Measurements from ENCODE around the gene PPP1R36.
"Not testable (repeated sequence)": the region's sequence is repeated elsewhere in the genome, so short reads cannot be mapped to it uniquely, and the experiment has no call there.

PPP1R36 gene

GRCh38 chr14:64549791-64550620 lies at the start of gene PPP1R36:
PPP1R36 (plus strand) TSS chr14:64549961; CDS start chr14:64549998, 37 bp downstream.
- peak; percentile 22 for DNase-seq (ENCODE audit: low spot score)

GRCh38 chr14:64500088-64500487 lies 49.7 kb upstream of the PPP1R36 start:
- no peak for DNase-seq (ENCODE audit: low spot score)

GRCh38 chr14:64501411-64502171 lies 48.2 kb upstream of the PPP1R36 start:
- peak; percentile 43 for DNase-seq (ENCODE audit: low spot score)

GRCh38 chr14:64502456-64502855 lies 47.3 kb upstream of the PPP1R36 start:
- DNase-seq (ENCODE audit: low spot score) = no peak

- DNase-seq (ENCODE audit: low spot score) = peak; percentile 34
These were observed 46.8 kb upstream of the PPP1R36 start for GRCh38 chr14:64502887-64503433.

- DNase-seq (ENCODE audit: low spot score) = peak; percentile 96
These were observed 46.1 kb upstream of the PPP1R36 start, which contains the start of gene ZBTB25 for GRCh38 chr14:64503434-64504309. ZBTB25 (minus strand) TSS chr14:64503838; CDS start chr14:64490533, 13,305 bp downstream.

- DNase-seq (ENCODE audit: low spot score) = peak; percentile 80
These were observed 45.4 kb upstream of the PPP1R36 start, which contains the start of gene ZBTB1 for GRCh38 chr14:64504310-64504896. ZBTB1 (plus strand) TSS chr14:64504770; CDS start chr14:64521505, 16,735 bp downstream.

- DNase-seq (ENCODE audit: low spot score) = peak; percentile 86
These were observed 44.6 kb upstream of the PPP1R36 start for GRCh38 chr14:64504897-64505794.

- no peak for DNase-seq (ENCODE audit: low spot score)
These were observed 43.0 kb upstream of the PPP1R36 start for GRCh38 chr14:64506721-64507120.

- DNase-seq (ENCODE audit: low spot score) = peak; percentile 50
These were observed 42.2 kb upstream of the PPP1R36 start for GRCh38 chr14:64507376-64508156.

- DNase-seq (ENCODE audit: low spot score) = no peak
These were observed 41.5 kb upstream of the PPP1R36 start for GRCh38 chr14:64508215-64508776.

GRCh38 chr14:64509036-64509435 lies 40.7 kb upstream of the PPP1R36 start:
- no peak for DNase-seq (ENCODE audit: low spot score)

GRCh38 chr14:64510825-64511671 lies 38.7 kb upstream of the PPP1R36 start:
- peak; percentile 74 for DNase-seq (ENCODE audit: low spot score)

GRCh38 chr14:64513271-64513670 lies 36.5 kb upstream of the PPP1R36 start:
- no peak for DNase-seq (ENCODE audit: low spot score)

GRCh38 chr14:64515053-64515452 lies 34.7 kb upstream of the PPP1R36 start:
- DNase-seq (ENCODE audit: low spot score) = no peak

- DNase-seq (ENCODE audit: low spot score) = no peak
These were observed 32.8 kb upstream of the PPP1R36 start for GRCh38 chr14:64516969-64517368.

- not testable (repeated sequence) for DNase-seq (ENCODE audit: low spot score)
These were observed 32.1 kb upstream of the PPP1R36 start for GRCh38 chr14:64517667-64518066.

- DNase-seq (ENCODE audit: low spot score) = no peak
These were observed 31.5 kb upstream of the PPP1R36 start for GRCh38 chr14:64518229-64518628.

All from CD4-positive, alpha-beta T cell treated with Interleukin-15 for 4 hours (primary cell).